HepG2 (cell line): ENCODE data around the gene SLC22A31. TPM values are rescaled to one million over a fixed set of nuclear protein-coding genes. Genes with fewer than 3 reads are reported as not detected.

Source experiments
- ATAC-seq: fragments of 200-7000 bp; cut with Tn5 transposase; 3 replicates; pipeline ENCODE4 v1.9.1; 2020; ENCODE audit warnings: mild to moderate bottlenecking, moderate library complexity
- BruUV-seq: library from RNA; stranded (reverse); fragments of 400-500 nt; replicated peaks from 2 replicates; lab custom pipeline; 2021; lab: Mats Ljungman, UMichigan
- CTCF ChIA-PET: fragments of 300-600 bp; formaldehyde crosslinking; extraction: SDS; loops from one replicate; lab custom pipeline; 2021; ENCODE audit warnings: low total read pairs, inconsistent platforms, low intra/inter-chr PET ratio; lab: Yijun Ruan, JAX
- POLR2A ChIA-PET: fragments of 350-600 bp; sonication (Branson Sonifier 250); formaldehyde crosslinking; loops from one replicate; lab custom pipeline; 2020; ENCODE audit warnings: antibody characterized with exemption, inconsistent platforms; lab: Yijun Ruan, JAX
- DNase-seq: peaks from one replicate; pipeline ENCODE4 v3.0.0-alpha.2; 2015; ENCODE audit warnings: low spot score
- FAIRE-seq: peaks from 3 replicates; lab custom pipeline; 2011; peaks lifted over from hg19 to GRCh38; lab: Jason Lieb, UNC
- H2AFZ ChIP-seq: one replicate; pipeline ENCODE4 v1.6.1; 2011; ENCODE audit warnings: low read length, inconsistent platforms
- H3K27ac ChIP-seq: fragments of 300-600 bp; 3 replicates; pipeline ENCODE4 v1.8.0; 2011; ENCODE audit warnings: mixed run types, mild to moderate bottlenecking, mixed read lengths, low read length, inconsistent platforms; ENCODE audit not compliant: insufficient read depth; ENCODE audit errors: extremely low read length
- H3K27me3 ChIP-seq, 2 experiments: fragments of 200-600 bp in 1 of 2; 2 replicates in 1 of 2; 3 replicates in 1 of 2; pipeline versions ENCODE4 v1.6.0 to v1.8.0; 2011; ENCODE audit warnings: low read length in 2 of 2, mild to moderate bottlenecking in 2 of 2, moderate library complexity in 2 of 2, inconsistent platforms in 1 of 2; ENCODE audit not compliant: insufficient read depth in 2 of 2, control insufficient read depth in 1 of 2
- H3K36me3 ChIP-seq, 2 experiments: fragments of 200-600 bp in 1 of 2; replicated peaks in 1 of 2; 2 replicates in 1 of 2; 3 replicates in 1 of 2; pipeline versions ENCODE4 v1.5.1 to v1.8.0; 2011; ENCODE audit warnings: low read length in 2 of 2, inconsistent platforms in 1 of 2; ENCODE audit not compliant: insufficient read depth in 2 of 2, control insufficient read depth in 1 of 2
- H3K4me1 ChIP-seq: 2 replicates; pipeline ENCODE4 v1.5.1; 2012; ENCODE audit warnings: low read length, inconsistent platforms; ENCODE audit not compliant: insufficient read depth
- H3K4me2 ChIP-seq: 2 replicates; pipeline ENCODE4 v1.6.0; 2011; ENCODE audit warnings: low read depth, low read length, inconsistent platforms
- H3K4me3 ChIP-seq, 3 experiments: fragments of 200-600 bp in 1 of 3; sonication (generic), shearing (Covaris generic) in 1 of 3; replicated peaks in 1 of 3; 2 replicates each; pipeline ENCODE4 v1.5.1; 2011 to 2016; ENCODE audit warnings: low read length in 3 of 3, inconsistent platforms in 2 of 3, low read depth in 2 of 3, mild to moderate bottlenecking in 2 of 3, control low read depth in 1 of 3, mixed read lengths in 1 of 3; ENCODE audit not compliant: insufficient read depth in 1 of 3
- H3K79me2 ChIP-seq: one replicate; pipeline ENCODE4 v1.6.1; 2011; ENCODE audit warnings: low read length, inconsistent platforms; ENCODE audit not compliant: insufficient read depth
- H3K9ac ChIP-seq: 2 replicates; pipeline ENCODE4 v1.6.0; 2011; ENCODE audit warnings: mild to moderate bottlenecking, low read depth, low read length, inconsistent platforms; ENCODE audit not compliant: insufficient read depth
- H3K9me3 ChIP-seq: 2 replicates; pipeline ENCODE4 v1.5.1; 2012; ENCODE audit warnings: mild to moderate bottlenecking, low read length
- H4K20me1 ChIP-seq: 2 replicates; pipeline ENCODE4 v1.6.0; 2011; ENCODE audit warnings: inconsistent platforms, mild to moderate bottlenecking, low read length, moderate library complexity; ENCODE audit not compliant: insufficient read depth
- HNRNPL ChIP-seq: fragments of 200-400 bp; formaldehyde crosslinking; IDR thresholded peaks from 2 replicates; pipeline ENCODE4 v1.6.1; 2017; ENCODE audit warnings: mild to moderate bottlenecking, low read depth, low read length
- MTA3 ChIP-seq: sonication (generic); formaldehyde crosslinking; IDR thresholded peaks from 2 replicates; pipeline ENCODE4 v1.4.0; 2020; ENCODE audit warnings: missing genetic modification reagents
- RBM39 ChIP-seq: fragments of 200-400 bp; formaldehyde crosslinking; IDR thresholded peaks from one replicate; pipeline ENCODE4 v1.6.1; 2018; ENCODE audit warnings: antibody characterized with exemption, mild to moderate bottlenecking, low read depth, low read length; ENCODE audit not compliant: poor library complexity, severe bottlenecking
- WGBS: methylation state at CpG from one replicate; pipeline ENCODE4 v1.1.6; 2017; ENCODE audit warnings: low lambda C conversion rate; 5-methylcytosine and 5-hydroxymethylcytosine counted together
- in situ Hi-C: cut with HindIII; loops from 2 replicates; pipeline ENCODE4 v1.10.0; 2017; ENCODE audit warnings: low pct_unique_long_range_greater_than_20kb; ENCODE audit not compliant: extremely low pct_ligation_motif_present
- intact Hi-C: fragments of 100-400 bp; cut with micrococcal nuclease; formaldehyde crosslinking; loops from one replicate; pipeline ENCODE4 v1.10.0; 2022; ENCODE audit not compliant: unreplicated experiment
- polyA plus RNA-seq, 8 experiments: library from polyadenylated mRNA; depleted of rRNA in 3 of 8; stranded (reverse) in 7 of 8; unstranded in 1 of 8; fragments of >200 nt; fragmentation: Illumina TruSeq in 4 of 8; extraction: Trizol in 4 of 8; gene quantifications; 2 replicates each; pipeline versions ENCODE4 v1.2.1 to v1.2.3, GENCODE V29; 2011 to 2016; ENCODE audit warnings: low read depth in 4 of 8, missing spikeins in 1 of 8, mixed read lengths in 1 of 8; ENCODE audit not compliant: insufficient read depth in 1 of 8
- total RNA-seq, 5 experiments: library from RNA; depleted of rRNA; stranded (reverse); fragments of >200 nt; fragmentation: Illumina TruSeq; extraction: Trizol; gene quantifications; 2 replicates each; pipeline ENCODE4 v1.2.3, GENCODE V29; 2016; ENCODE audit warnings: low read depth in 1 of 5
- TF ChIP-seq, protein P1 (sequence below): sonication (generic); formaldehyde crosslinking; IDR thresholded peaks from 2 replicates; pipeline ENCODE4 v1.5.1; 2020; ENCODE audit warnings: mild to moderate bottlenecking, missing genetic modification reagents, moderate library complexity

The SLC22A31 gene
- total and polyA plus RNA-seq, 2 of the 13 experiments (the other 11 are each of a cell fraction or from before 2014, with no cell fraction given), result 67.3 to 83.3 TPM

DNA sequence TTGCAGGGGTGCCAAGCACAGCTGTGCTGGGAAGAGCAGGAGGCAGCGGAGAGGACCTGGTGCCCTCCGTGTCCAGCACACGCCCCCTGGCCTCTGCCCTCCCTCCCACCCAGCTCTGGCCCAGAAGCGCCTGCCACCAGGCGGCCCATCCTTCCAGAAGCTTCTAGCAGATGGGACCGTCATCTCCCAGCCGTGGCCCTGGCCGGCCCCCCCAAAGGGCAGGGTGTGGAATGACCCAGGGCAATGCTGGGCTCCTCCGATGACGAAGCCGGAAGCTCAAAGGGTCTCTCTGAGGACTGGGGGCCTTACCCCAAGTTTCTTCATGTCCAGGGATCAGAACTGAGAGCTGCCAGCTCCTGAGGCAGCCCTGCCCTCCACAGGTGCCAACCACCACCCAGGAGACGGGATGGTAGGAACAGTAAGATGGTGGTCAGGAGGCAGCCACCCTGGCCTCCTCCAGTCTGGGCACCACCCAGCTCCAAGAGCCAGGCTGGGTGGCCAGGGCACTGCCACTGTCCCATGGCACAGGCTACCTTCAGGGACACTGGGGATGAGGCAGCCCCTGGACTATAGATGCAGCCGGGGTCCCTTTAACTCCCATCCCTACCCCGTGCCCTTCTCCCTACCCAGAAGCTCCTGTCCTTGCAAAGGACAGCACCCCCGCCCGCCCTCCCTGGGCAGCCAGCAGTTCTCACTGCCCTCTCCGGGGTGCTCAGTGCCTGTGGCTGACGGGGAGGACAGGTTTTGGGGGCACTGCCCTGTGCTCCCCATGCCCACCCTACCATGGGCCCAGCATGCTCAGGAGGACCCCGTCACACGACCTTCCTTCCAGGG lies 35.3 kb downstream of the SLC22A31 start:
- no peak for DNase-seq
- no peak for ATAC-seq
- Histone ChIP-seq H3K79me2 (no peaks in the 10 kb centered on the region), H3K9ac (no peak overlapping the region), H2AFZ (no peak overlapping the region), H3K36me3 (no peaks in the 10 kb centered on the region), H3K4me1 (peaks cover 46% of the 10 kb centered on the region), H3K27me3 (peaks cover 24 to 83% of the 10 kb centered on the region in 2 experiments), H4K20me1 (peaks cover 4% of the 10 kb centered on the region; the same call in 1 of the 2 replicates), H3K9me3 (no peaks in the 10 kb centered on the region), H3K4me3 (no peak overlapping the region), H3K4me2 (no peak overlapping the region), H3K27ac (no peak overlapping the region)
- WGBS, result 26% methylated on average over 15 of the region's 20 CpGs
- CTCF ChIA-PET, result no interaction called here
- intact Hi-C loops, result loop anchor here (5.0 kb wide), 4 partner anchors 223 to 423 kb away; no protein-coding TSS in a partner anchor
- POLR2A ChIA-PET, result no interaction called here
- in situ Hi-C loops, result loop anchor here (5.0 kb wide), 3 partner anchors 228 to 408 kb away; no protein-coding TSS in a partner anchor
- FAIRE-seq, result no peak
- no TSS peak for BruUV-seq
- TF ChIP-seq, protein P1, sequence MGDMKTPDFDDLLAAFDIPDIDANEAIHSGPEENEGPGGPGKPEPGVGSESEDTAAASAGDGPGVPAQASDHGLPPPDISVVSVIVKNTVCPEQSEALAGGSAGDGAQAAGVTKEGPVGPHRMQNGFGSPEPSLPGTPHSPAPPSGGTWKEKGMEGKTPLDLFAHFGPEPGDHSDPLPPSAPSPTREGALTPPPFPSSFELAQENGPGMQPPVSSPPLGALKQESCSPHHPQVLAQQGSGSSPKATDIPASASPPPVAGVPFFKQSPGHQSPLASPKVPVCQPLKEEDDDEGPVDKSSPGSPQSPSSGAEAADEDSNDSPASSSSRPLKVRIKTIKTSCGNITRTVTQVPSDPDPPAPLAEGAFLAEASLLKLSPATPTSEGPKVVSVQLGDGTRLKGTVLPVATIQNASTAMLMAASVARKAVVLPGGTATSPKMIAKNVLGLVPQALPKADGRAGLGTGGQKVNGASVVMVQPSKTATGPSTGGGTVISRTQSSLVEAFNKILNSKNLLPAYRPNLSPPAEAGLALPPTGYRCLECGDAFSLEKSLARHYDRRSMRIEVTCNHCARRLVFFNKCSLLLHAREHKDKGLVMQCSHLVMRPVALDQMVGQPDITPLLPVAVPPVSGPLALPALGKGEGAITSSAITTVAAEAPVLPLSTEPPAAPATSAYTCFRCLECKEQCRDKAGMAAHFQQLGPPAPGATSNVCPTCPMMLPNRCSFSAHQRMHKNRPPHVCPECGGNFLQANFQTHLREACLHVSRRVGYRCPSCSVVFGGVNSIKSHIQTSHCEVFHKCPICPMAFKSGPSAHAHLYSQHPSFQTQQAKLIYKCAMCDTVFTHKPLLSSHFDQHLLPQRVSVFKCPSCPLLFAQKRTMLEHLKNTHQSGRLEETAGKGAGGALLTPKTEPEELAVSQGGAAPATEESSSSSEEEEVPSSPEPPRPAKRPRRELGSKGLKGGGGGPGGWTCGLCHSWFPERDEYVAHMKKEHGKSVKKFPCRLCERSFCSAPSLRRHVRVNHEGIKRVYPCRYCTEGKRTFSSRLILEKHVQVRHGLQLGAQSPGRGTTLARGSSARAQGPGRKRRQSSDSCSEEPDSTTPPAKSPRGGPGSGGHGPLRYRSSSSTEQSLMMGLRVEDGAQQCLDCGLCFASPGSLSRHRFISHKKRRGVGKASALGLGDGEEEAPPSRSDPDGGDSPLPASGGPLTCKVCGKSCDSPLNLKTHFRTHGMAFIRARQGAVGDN (CRISPR knock-in tag), result peak; percentile 41
- TF ChIP-seq HNRNPL (peak; percentile 64; the same call in 1 of the 2 replicates), RBM39 (peak; percentile 42), MTA3 (CRISPR knock-in tag) (no peak)
